Measurements from ENCODE around the gene CENPV.

CENPV gene

GRCh38 chr17:16361874-16362273 lies 8.6 kb upstream of the CENPV start:
- no peak for DNase-seq (ENCODE audit: low spot score)

GRCh38 chr17:16358394-16358793 lies 5.1 kb upstream of the CENPV start:
- no peak for DNase-seq (ENCODE audit: low spot score)

DNA sequence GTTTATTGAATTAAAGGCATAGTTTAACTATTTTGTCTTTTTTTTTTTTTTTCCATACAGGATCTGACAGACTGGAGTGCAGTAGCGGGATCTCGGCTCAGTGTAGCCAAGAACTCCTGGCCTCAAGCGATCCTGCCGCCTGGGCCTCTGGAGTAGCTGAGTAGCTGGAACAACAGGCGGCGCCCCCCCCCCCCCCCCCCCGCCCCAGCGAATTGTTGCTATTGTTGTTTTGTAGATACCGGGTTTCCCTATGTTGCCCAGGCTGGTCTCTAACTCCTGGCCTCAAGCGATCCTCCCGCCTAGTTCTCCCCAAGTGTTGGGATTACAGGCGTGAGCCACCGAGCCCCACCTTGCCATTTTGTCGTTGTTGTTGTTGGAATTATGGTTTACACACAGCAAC lies 1.3 kb upstream of the CENPV start:
- DNase-seq (ENCODE audit: low spot score): no peak

DNA sequence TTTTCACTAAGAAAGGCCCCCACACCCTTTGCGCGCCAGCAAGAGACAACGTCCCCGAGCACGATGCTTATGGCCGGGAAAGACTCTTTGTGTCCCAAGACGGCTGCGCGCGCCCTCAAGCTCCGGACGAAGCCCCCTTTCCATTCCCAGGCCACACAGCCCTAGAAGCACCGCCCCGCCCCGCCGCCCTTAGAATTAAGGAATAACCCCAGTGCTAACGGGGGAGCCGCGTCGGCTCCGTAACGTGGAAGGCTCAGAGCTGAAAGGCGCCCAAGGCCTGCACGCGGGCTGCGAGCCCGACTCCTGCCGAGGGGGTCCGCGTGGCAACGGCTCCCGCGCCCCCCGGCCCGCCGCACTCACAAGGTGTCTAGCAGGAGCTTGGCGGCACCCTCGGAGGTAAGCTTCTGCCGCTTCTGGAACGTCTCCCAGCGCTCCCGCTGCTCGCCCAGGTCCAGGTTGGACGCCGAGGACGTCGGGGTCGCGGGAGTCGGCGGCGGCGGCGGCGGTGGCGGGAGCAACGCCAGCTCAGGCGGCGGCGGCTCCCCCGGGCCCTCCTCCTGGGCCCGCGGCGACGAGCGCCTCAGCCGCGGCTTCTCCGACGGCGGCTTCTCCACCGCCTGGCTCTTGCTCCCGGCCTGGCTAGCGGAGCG lies 477 bp downstream of the CENPV start:
- peak; percentile 24 for DNase-seq (ENCODE audit: low spot score)

DNA sequence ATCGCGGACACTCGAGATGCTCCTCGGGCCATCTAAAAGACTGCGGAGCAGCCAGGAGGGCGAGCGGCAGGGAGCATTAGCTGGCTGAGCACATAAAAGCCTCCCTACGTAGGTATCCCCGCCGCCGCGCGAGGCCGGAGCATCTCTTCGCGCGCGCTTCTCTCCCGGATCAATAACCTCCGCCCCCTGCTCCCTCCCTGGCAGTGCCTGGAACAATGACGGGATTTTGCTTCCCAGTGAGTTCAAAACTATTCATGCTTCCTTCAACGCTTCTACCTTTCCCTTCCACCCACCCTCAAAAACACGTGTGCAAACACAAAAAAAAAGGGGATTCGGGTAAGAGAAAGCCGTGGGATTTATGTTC lies 984 bp downstream of the CENPV start:
- DNase-seq (ENCODE audit: low spot score): peak; percentile 70

- no peak for DNase-seq (ENCODE audit: low spot score)
These were observed 1.4 kb downstream of the CENPV start for GRCh38 chr17:16351831-16352230.

DNA sequence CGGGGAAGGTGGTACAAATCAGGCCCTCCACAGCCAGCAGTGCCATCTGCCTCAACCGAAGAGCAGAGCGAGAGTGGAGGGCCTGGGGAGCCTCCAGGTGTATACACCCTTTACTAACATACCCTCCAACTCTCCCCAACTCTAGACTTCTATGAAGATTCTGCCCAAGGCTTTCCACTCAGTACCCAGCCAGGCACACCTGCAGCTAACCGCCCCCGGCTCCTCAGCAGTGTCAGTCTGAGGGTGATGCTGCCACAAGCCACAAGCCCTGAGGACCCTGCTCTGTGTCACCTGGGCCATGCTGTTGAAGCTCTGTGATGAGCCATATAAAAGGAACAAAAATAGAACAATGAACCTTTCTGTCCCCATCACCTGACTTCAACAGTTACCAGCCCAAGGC lies 3.8 kb downstream of the CENPV start:
- no peak for DNase-seq (ENCODE audit: low spot score)

DNA sequence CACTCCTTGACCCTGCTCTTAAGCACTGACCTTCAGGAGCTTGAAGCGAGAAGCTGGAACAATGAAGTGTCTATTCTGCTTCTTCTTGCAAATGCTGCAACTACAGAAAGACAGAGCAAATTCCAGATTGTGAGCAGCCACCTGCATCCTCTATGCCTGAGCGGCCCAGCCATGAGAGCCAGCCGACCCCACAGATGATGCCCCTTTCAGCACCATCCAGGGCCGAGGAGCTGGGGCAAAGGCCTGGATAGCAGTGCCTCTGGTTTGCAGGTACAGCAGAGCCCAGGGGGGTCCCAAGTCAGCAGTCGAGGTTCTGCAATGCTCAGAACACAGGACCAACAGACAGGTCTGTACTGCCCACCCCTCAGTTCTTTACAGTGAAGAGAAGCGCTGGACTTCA lies 4.7 kb downstream of the CENPV start:
- DNase-seq (ENCODE audit: low spot score): no peak

- DNase-seq (ENCODE audit: low spot score): no peak
These were observed 6.5 kb downstream of the CENPV start for GRCh38 chr17:16346721-16347271.

GRCh38 chr17:16345565-16345964 lies 7.7 kb downstream of the CENPV start:
- DNase-seq (ENCODE audit: low spot score): no peak

- no peak for DNase-seq (ENCODE audit: low spot score)
These were observed 9.7 kb downstream of the CENPV start for GRCh38 chr17:16343569-16343968.

- no peak for DNase-seq (ENCODE audit: low spot score)
These were observed 10.3 kb downstream of the CENPV start for GRCh38 chr17:16342979-16343378.

GRCh38 chr17:16339959-16340358 lies 13.3 kb downstream of the CENPV start:
- no peak for DNase-seq (ENCODE audit: low spot score)

GRCh38 chr17:16339402-16339801 lies 13.9 kb downstream of the CENPV start:
- DNase-seq (ENCODE audit: low spot score): no peak

DNA sequence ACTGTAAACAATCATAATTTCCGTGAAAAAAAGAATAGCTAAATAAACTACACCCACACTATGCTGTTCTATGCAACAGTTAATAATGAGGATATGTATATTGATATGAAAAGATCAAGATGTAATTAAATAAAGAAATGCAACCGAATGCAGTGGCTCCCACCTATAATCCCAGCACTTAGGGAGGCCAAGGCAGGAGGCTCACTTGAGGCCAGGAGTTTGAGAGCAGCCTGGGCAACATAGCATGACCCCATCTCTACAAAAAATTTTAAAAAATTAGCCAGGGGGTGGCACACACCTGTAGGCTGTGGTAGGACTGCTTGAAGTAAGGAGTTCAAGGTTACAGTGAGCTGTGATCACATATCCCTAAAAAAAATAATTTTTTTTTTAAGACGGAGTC lies 14.9 kb downstream of the CENPV start:
- DNase-seq (ENCODE audit: low spot score): no peak

DNA sequence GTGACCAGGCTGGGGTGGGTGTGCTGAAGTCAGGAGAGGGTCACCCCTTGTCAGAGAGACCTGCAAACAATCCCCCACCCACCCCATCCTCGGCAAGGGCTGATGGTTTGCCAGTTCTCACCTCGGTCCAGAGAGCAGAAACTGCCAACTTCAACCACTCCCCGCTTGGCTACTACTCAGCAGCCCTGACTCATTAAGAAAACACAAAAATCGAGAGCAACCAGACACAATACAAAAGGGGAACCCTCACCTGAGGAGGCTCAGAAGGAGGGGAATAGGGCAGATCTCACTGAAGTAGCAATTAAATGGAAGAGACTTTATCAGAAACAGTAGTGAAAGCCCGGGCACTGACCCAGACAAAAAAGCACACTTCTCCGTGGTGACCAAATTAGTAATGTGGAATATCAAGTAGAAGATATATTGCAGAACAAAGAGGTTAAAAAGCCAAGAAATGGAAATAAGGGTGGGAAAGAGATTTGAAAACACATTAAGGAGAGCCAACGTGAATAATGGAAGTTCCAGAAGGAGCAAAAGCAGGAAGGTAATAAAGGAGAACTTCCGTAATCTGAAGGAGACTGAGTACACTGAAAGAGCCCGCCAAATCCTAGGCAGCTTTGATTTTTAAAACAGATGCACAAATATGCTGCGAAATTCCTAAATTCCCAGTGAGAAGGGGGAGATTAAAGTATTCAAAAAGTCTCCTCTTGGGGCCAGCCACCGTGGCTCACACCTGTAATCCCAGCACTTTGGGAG lies 23.6 kb downstream of the CENPV start:
- no peak for DNase-seq (ENCODE audit: low spot score)

- peak; percentile 21 for DNase-seq (ENCODE audit: low spot score)
These were observed 24.3 kb downstream of the CENPV start for GRCh38 chr17:16328997-16329396.

DNA sequence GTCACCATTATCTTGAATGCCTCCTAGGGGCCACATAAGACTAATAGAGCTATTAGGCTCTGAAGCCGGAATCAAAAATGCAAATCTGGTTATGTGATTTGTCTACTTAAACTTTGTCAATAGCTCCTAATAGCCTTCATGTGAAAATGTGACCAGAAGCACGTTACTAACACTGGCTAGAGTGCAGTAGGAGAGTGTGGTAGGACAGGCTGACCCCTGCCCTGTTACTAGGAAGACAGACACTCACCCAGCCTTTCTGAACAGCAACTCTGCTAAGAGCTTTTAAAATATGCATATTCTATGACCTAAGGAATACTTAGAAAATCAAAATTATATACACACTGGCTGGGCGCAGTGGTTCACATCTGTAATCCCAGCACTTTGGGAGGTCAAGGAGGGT lies 26.3 kb downstream of the CENPV start:
- no peak for DNase-seq (ENCODE audit: low spot score)

GRCh38 chr17:16325964-16326363 lies 27.3 kb downstream of the CENPV start:
- no peak for DNase-seq (ENCODE audit: low spot score)

DNA sequence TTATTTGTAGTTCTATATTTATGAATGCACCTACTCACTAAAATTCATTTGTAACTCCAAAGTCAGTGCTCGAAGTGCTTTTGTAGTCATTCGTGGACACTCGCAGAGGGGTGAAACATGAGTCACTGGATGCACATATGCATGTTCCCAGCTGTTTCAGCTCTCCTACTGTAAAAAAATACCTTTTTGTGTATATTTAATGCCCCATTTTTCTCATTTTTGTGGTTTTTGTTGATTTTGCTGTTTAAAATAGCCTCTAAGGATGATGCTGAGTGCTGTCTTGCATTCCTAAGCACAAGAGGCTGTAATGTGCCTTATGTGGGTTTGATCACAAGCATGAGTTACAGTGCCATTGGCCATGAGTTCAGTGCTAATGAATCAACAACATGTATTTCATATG lies 30.6 kb downstream of the CENPV start:
- no peak for DNase-seq (ENCODE audit: low spot score)

GRCh38 chr17:16319969-16320368 lies 33.3 kb downstream of the CENPV start:
- no peak for DNase-seq (ENCODE audit: low spot score)

DNA sequence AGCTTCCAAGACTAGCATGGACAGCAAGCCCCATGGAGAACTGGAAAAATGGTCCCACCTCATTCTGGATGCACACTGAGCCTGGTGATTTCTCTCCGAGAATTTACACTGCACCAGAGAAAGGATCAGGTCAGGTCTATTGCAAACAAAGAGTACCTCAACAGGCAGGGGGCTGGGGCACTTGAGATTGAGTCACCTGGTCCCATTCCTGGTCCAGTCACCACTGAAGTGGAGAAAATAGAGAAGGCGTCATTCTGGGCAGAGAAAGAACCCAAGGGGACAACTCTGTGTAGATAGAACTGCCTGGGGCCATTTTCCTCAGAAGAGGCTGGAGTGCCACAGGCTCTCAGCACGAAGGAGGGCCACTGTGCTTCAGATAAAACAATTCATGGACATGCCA lies 38.4 kb downstream of the CENPV start:
- DNase-seq (ENCODE audit: low spot score): no peak

DNA sequence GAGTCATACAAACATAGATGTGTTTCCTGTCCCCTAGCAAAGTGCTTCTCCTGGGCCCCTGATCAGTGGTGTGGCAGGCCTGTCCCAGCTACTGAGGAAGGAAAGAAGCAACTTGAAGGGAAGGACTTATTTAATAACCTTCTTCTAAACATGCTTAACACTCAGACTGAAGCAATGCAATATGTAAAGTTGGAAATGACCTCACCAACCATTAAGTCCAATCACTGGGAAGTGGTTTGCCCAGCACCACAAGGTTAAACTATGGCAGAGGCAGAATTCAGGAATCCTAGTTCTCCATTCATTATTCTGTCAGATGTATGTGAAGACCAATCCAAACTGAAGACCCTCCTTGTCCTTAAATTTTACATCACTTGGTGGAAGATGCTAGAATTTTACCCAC lies 39.1 kb downstream of the CENPV start:
- no peak for DNase-seq (ENCODE audit: low spot score)

All from HuH-7 (cell line).